ENCODE results near the gene GNG13. TPM values are rescaled to one million over a fixed set of nuclear protein-coding genes. Genes with fewer than 3 reads are reported as not detected.

Gene GNG13
- total RNA-seq, 2 experiments from 2014 or later = not detected

DNA sequence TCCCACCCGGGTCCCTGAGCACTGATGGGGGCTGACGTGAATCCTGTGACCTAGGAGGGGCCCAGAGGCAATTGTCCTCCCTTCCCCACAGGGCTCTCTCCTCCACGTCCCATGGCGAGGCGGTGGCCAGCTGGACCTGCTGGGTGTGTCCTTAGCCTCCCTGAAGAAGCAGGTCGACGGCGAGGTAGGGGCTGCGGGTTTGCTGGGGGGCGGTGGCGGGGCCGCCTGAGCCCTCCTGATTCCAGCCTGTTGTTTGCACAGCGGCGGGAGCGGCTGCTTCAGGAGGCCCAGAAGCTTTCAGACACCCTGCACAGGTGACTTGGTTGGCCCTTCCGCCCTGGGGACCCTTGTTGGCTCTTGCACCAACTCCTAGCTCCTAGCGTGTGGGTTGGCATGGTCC, 10.4 kb downstream of the GNG13 start:
- DNase-seq (no peak), ATAC-seq (no peak)
- Mint-ChIP-seq H3K27me3 (no peaks in the 10 kb centered on the region), H3K27ac (no peak overlapping the region), H3K9me3 (ENCODE audit: low read depth) (no peaks in the 10 kb centered on the region), H3K4me3 (peak overlapping the region; percentile 76), H3K36me3 (peaks cover 9% of the 10 kb centered on the region), H3K4me1 (peaks cover 19% of the 10 kb centered on the region)
- CTCF ChIA-PET = no interaction called here

DNA sequence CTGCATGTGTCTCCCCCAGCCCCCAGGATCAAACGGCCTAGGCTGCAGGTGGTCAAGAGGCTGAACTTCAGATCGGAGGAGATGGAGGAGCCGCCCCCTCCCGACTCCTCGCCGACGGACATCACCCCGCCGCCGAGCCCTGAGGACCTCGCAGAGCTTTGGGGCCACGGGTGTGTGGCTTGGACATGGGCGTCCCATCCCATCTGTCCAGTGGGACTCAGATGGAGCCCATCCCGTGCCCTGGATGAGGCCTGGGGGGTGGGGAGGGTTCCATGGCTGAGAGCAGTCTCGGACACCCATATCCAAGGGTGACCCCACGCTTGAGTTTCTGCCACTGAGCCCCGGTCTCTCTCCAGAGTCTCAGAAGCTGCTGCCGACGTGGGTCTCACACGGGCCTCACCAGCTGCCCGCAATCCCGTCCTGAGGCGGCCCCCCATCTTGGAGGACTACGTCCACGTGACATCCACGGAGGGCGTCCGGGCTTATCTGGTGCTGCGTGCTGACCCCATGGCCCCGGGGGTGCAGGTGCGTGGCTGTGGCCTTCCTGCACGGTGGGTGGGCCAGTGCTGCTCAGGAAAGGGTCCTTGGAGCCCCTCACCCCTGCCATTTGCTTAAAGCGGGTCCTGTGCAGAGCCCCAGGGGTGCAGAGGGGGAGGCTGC, 11.2 kb downstream of the GNG13 start:
- Mint-ChIP-seq H3K36me3 (peaks cover 9% of the 10 kb centered on the region), H3K27me3 (no peaks in the 10 kb centered on the region), H3K4me3 (peak overlapping the region; percentile 76), H3K4me1 (peaks cover 19% of the 10 kb centered on the region), H3K27ac (no peak overlapping the region), H3K9me3 (ENCODE audit: low read depth) (no peaks in the 10 kb centered on the region)
- CTCF ChIA-PET = interaction anchor here (0.9 to 6.5 kb wide), 5 partner anchors 12 to 94 kb away, joined by 3 to 116 read pairs (median 4); partner anchors contain the start of gene METRN
- DNase-seq = no peak
- no peak for ATAC-seq

DNA sequence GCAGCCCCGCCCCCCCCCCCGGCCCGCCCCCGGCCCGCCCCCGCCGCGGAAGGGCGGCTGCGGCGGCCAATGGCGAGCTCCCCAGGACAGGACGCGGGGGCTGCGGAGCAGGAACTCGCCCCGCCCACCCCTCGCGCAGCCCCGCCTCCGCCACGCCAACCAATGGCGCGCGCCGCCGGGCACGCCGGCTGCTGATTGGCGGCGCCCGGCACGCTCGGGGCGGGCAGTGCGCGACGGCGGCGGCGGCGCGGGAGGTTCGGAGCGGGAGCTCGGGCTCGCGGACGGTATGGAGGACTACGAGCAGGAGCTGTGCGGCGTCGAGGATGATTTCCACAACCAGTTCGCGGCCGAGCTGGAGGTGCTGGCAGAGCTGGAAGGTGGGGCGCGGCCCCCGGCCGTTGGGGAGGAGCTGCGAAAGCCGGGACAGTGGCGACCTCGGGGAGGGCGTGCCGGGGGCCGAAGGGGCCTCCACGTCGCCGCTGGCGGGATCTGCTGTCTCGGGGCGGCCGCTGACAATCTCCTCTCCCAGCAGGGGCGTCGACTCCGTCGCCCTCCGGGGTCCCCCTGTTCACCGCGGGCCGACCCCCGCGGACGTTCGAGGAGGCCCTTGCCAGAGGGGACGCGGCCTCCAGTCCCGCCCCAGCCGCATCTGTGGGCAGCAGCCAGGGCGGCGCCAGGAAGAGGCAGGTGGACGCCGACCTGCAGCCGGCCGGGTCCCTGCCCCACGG, 12.0 kb downstream of the GNG13 start, which contains the start of gene CHTF18:
Gene CHTF18 (plus strand): TSS at position 222 of the 728 bp plus-strand sequence. CDS start 65 bp downstream, at position 287.
- peak within 1 kb of the TSS; percentile 84 for H3K4me3 Mint-ChIP-seq
- DNase-seq = peak; percentile 94
- H3K9me3 Mint-ChIP-seq (ENCODE audit: low read depth) = no peaks in the 10 kb centered on the region
- H3K36me3 Mint-ChIP-seq = peaks cover 9% of the 10 kb centered on the region
- no peaks in the 10 kb centered on the region for H3K27me3 Mint-ChIP-seq
- CTCF ChIA-PET = interaction anchor here (0.7 to 6.5 kb wide), 13 partner anchors 13 to 269 kb away, joined by 3 to 116 read pairs (median 4); partner anchors contain the start of genes CCDC78, CIAO3, HAGHL and METRN
- H3K4me1 Mint-ChIP-seq = peaks cover 19% of the 10 kb centered on the region
- ATAC-seq = peak; percentile 95
- H3K27ac Mint-ChIP-seq = peak within 1 kb of the TSS; percentile 78

DNA sequence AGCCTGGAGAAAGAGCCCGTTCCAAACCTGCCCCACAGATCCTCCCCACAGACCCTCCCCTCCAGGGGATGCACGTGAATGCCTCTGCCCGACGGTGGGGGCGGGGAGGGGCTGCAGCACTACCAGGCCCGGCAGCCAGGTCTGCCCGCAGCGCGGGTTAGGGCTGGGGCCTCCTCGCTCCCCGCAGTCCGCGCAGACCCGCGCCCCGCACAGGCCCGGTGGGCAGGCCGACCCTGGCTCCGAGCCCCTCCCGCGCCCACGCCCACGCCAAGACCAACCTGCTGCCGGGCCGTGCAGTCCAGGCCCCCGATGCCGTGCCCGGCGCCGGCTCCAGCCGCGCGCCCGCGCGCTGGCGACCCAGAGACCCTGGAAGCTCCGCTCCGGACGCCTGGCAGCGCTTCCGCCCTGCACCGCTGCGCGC, 12.5 kb downstream of the GNG13 start, which contains the start of gene RPUSD1:
Gene RPUSD1 (minus strand): TSS at position 404 of the 421 bp plus-strand sequence. CDS start 644 bp downstream, outside the sequence.
- Mint-ChIP-seq H3K4me1 (peaks cover 19% of the 10 kb centered on the region), H3K9me3 (ENCODE audit: low read depth) (no peaks in the 10 kb centered on the region), H3K27ac (peak within 1 kb of the TSS; percentile 78), H3K27me3 (no peaks in the 10 kb centered on the region), H3K36me3 (peaks cover 9% of the 10 kb centered on the region), H3K4me3 (peak within 1 kb of the TSS; percentile 84)
- DNase-seq (no peak), ATAC-seq (peak; percentile 0)
- CTCF ChIA-PET = interaction anchor here (0.7 to 6.5 kb wide), 12 partner anchors 14 to 269 kb away, joined by 3 to 116 read pairs (median 4); partner anchors contain the start of genes CCDC78, CIAO3, HAGHL and METRN

DNA sequence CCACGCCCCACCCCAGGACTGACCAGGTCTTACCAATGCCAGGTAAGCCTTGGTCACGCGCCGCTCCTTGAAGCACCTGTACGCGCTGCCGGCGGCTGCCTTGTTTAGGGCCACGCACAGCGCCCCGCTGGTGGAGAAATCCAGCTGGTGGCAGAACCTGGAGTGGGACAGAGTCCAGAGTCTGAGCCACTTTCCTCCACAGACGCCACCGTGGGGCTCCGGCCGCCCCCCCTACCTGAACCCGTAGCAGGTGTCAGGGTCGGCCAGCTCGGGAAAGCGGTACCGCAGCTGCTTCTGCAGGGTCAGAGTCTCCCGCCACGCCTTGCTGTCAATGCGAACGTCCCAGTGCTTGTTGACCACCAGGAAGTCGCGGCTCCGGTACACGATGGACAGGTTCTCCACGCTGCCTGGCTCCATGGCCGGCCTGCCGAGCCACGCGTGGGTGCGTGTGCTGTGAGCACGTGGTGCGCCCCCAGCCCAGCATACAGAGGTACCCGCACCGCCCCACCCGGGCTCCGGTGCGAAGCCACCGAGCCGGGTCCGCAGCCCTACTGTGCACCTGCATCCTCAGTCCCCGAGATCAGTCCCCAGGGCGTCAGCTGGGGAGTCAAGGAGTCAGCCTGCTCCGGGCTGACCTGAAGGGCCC, 13.1 kb downstream of the GNG13 start:
- Mint-ChIP-seq H3K36me3 (peaks cover 9% of the 10 kb centered on the region), H3K4me1 (peaks cover 19% of the 10 kb centered on the region), H3K27ac (peak overlapping the region; percentile 78), H3K4me3 (peak overlapping the region; percentile 84), H3K9me3 (ENCODE audit: low read depth) (no peaks in the 10 kb centered on the region), H3K27me3 (no peaks in the 10 kb centered on the region)
- DNase-seq (peak; percentile 51), ATAC-seq (no peak)
- CTCF ChIA-PET = interaction anchor here (1.1 to 6.5 kb wide), 5 partner anchors 45 to 73 kb away, joined by 3 to 116 read pairs (median 5); partner anchors contain the start of genes CCDC78, CIAO3, HAGHL and METRN

DNA sequence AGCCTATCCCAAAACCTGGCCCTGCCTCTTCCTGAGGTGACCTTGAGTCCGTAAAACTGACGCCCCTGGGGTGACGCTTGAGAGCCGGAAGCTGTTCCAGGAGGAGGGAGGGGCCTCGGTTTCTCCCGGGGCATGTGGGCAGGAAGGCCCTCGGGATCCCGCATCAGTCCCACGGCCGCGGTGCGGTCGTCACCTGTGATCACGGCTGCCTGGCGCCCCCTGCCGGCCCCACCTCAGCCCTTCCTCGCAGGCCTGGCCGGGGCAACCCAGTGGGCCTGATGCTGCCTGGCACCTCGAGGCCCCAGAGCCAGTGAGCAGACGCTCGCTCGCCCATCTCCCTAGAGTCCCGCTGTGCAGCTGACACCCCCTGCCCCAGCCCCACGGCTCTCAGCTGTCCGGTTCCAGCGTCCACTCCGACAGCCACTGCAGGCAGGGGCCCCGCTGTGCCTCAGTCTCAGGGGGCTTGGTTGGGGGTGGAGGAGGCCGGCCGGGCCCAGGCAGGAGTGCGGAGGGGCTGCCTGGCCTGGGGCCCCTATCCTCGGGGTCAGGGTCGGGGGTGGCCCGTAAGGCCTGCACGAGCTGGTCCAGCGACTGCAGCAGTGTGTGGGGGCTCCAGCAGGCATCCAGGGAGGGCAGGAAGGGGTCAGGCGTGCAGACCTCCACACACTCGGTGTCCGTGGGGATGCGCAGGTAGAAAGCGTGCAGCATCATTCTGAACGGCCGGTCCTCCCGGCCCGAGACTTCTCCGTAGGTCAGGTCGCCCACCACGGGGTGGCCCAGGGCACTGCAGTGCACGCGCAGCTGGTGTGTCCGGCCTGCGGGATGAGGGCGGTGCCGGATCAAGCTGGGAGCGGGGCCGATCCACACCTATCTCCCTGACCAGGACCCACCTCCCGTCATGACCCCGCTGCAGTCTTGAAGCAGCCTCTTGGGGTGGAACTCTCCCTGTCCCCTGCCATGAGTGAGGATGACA, 14.7 kb downstream of the GNG13 start:
- CTCF ChIA-PET = interaction anchor here (0.9 to 6.5 kb wide), 18 partner anchors 9 to 90 kb away, joined by 3 to 116 read pairs (median 4); partner anchors contain the start of genes ANTKMT, CCDC78, CIAO3 and HAGHL
- H3K4me1 Mint-ChIP-seq = peaks cover 19% of the 10 kb centered on the region
- H3K4me3 Mint-ChIP-seq = peak overlapping the region; percentile 15
- H3K9me3 Mint-ChIP-seq (ENCODE audit: low read depth) = no peaks in the 10 kb centered on the region
- DNase-seq (peak; percentile 77), ATAC-seq (peak; percentile 12)
- no peak overlapping the region for H3K27ac Mint-ChIP-seq
- H3K27me3 Mint-ChIP-seq = no peaks in the 10 kb centered on the region
- H3K36me3 Mint-ChIP-seq = no peaks in the 10 kb centered on the region

DNA sequence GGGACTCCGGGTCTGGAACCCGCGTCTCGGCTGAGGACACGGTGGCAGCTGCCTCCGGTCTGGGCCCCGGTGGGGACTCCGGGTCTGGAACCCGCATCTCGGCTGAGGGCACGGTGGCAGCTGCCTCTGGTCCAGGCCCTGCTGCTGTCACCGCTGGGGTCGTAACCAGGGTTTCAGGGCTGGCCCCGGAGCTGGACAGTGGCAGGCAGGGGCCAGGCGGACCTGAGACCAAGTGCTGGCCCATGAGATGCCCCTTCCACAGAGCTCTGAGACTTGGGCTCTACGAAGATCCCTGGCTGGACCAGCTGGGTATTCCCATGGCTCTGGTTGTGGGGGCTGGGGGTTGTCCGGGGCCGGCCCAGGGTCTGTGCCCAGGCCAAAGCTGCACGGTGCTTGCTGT, 16.1 kb downstream of the GNG13 start:
- no peak overlapping the region for H3K4me3 Mint-ChIP-seq
- no peak overlapping the region for H3K27ac Mint-ChIP-seq
- no peak for DNase-seq
- no peaks in the 10 kb centered on the region for H3K27me3 Mint-ChIP-seq
- no peak for ATAC-seq
- no peaks in the 10 kb centered on the region for H3K36me3 Mint-ChIP-seq
- CTCF ChIA-PET = interaction anchor here (0.9 to 6.5 kb wide), 8 partner anchors 12 to 89 kb away, joined by 3 to 116 read pairs (median 5); partner anchors contain the start of genes CIAO3 and METRN
- peaks cover 10% of the 10 kb centered on the region for H3K4me1 Mint-ChIP-seq
- no peaks in the 10 kb centered on the region for H3K9me3 Mint-ChIP-seq (ENCODE audit: low read depth)

DNA sequence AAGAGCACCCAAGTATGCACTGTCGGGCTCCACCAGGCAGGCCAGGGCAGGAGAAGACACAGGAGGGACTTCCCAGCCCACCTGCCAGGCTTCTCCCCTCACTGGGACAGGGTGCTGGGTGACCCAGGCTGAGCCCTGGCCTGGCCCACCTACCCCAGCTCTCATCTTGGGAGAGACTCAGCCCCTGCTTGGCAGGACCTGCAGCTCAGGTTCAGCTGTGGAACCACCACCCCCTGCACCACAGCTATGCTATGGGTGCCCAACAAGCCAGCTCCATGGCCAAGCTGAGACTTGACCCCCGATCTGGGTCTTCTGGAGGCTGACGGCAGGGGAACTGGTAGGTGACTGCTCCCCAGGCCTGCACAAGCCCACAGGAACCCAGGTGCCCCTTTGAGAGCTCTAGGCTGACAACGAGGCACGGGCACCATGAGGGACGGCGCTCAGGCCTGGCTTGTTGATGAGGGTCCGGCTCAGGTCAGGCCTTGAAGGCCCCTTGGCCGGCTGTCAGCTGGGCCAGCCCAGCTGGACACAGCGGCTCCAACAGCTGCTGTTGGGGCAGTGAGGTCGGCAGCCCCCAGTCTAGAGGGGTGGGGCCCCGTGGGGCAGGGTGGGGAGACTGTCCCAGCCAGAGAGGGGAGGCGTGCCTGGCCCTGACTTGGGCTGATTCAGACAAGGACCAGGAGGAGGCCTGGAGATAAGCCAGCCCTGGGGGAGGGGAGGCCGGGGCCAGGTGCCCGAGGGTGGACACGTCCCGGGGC, 17.0 kb downstream of the GNG13 start:
- CTCF ChIA-PET = interaction anchor here (1.8 to 6.5 kb wide), 3 partner anchors 41 to 74 kb away, joined by 12 to 116 read pairs (median 18); partner anchors contain the start of genes CIAO3 and METRN
- Mint-ChIP-seq H3K27me3 (no peaks in the 10 kb centered on the region), H3K27ac (no peak overlapping the region), H3K36me3 (no peaks in the 10 kb centered on the region), H3K9me3 (ENCODE audit: low read depth) (no peaks in the 10 kb centered on the region), H3K4me1 (peaks cover 9% of the 10 kb centered on the region), H3K4me3 (no peak overlapping the region)
- DNase-seq (no peak), ATAC-seq (no peak)

DNA sequence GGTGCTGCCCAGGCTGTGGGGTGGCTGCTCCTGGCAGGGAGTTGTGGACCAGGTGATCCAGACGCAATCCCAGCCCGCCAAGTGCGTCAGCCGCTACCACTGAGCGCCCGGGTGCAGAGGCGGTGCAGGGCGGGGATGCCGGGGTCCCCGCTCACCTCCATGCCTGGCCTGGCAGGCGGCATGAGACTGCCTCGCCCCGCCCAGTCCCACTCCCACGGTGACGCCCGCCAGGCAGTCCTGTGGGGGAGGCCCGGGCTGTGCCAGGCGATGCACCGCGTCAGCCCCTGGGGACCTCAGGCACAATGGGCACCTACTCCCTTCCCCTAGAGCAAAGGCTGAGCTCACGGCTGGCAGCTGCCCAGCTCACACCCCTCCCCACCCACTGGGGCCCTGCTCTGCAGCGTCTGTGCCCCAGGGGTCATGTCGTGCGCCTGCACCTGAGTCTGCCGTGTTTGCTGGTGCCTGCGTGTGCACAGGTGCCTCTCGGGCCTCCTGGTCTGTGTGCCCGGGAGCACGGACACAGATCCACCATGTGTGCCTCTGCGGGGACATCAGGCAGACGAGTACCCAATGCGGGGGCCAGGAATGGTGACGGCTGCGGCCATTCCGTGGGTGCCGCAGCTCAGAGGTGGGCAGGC, 17.6 kb downstream of the GNG13 start:
- H3K4me3 Mint-ChIP-seq = no peak overlapping the region
- H3K4me1 Mint-ChIP-seq = peaks cover 9% of the 10 kb centered on the region
- H3K27me3 Mint-ChIP-seq = peaks cover 1% of the 10 kb centered on the region
- ATAC-seq = no peak
- CTCF ChIA-PET = interaction anchor here (6.5 kb wide), 1 partner anchor 68 kb away, joined by 116 read pairs; the partner anchor contains the start of gene METRN
- H3K27ac Mint-ChIP-seq = no peak overlapping the region
- no peaks in the 10 kb centered on the region for H3K9me3 Mint-ChIP-seq (ENCODE audit: low read depth)
- no peaks in the 10 kb centered on the region for H3K36me3 Mint-ChIP-seq
- no peak for DNase-seq

DNA sequence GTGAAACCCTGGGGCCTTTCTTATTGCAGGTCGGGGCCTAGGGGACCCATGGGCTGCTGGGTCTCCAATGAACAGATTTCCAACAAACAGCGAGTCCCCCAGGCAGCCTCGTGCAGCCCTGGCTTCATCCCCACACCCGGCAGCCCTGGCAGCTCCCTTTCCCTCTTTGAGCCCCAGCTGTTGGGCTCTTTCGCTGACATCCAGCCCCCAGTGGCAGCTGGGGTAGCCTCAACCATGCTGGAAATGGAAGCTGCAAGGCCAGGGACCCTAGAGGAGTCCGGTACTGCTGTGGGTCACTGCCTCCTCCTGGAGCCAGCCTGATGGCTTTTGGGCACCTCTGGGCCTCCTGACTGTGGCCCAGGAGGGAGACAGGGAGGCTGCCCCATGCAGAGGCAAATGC, 18.3 kb downstream of the GNG13 start:
- H3K4me3 Mint-ChIP-seq = no peak overlapping the region
- H3K9me3 Mint-ChIP-seq (ENCODE audit: low read depth) = no peaks in the 10 kb centered on the region
- H3K27ac Mint-ChIP-seq = no peak overlapping the region
- H3K4me1 Mint-ChIP-seq = peaks cover 10% of the 10 kb centered on the region
- CTCF ChIA-PET = no interaction called here
- no peaks in the 10 kb centered on the region for H3K36me3 Mint-ChIP-seq
- DNase-seq (no peak), ATAC-seq (no peak)
- peaks cover 4% of the 10 kb centered on the region for H3K27me3 Mint-ChIP-seq

DNA sequence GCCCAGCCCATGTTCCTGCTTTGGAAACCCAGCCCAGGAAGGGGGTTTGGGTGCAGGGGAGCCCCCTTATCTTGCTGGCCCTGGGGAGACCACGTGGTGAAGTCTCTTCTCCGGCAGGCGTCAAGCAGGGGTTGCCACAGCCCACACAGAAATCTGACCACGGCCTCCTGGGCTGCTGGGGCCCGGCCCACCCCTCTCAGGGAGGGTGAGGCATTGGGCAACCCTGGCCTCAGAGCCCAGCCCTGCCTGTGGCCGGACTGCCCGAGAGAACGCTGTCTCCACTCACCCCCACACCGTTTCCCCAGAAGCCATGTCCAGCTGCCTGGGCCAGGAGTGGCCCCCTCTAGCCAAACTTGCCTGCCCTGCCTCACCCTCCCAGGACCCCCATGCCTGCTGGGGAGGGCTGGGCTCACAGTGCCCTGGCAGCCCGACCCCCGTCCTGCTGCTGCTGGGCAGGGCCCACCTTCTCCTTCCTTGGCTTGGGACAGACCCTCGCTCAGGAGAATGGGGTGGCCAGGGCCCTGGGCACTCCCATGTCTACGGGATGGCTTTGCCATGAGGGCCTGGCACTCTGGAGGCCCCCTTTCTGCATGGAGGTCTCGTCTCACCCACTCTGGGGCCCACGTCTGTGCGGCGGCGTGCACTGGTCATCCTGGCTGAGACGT, 19.1 kb downstream of the GNG13 start:
- Mint-ChIP-seq H3K4me3 (no peak overlapping the region), H3K9me3 (ENCODE audit: low read depth) (no peaks in the 10 kb centered on the region), H3K36me3 (no peaks in the 10 kb centered on the region), H3K27me3 (peaks cover 4% of the 10 kb centered on the region), H3K27ac (no peak overlapping the region), H3K4me1 (peaks cover 5% of the 10 kb centered on the region)
- CTCF ChIA-PET = interaction anchor here (1.1 kb wide), 1 partner anchor 69 kb away, joined by 4 read pairs; no protein-coding TSS in a partner anchor
- ATAC-seq (no peak), DNase-seq (no peak)

Data from activated CD8-positive, alpha-beta memory T cell treated with anti-CD3 and anti-CD28 coated beads, Interleukin-2, amount 10 ng/mL, durations not matched to agents 7 days and 5 days (primary cell).